ENCODE measurements around the gene ZNF285.
A peak's percentile ranks its signal among the peaks of the same experiment; 100 is the strongest.
"Not testable (repeated sequence)": the region's sequence is repeated elsewhere in the genome, so short reads cannot be mapped to it uniquely, and the experiment has no call there.

ZNF285 gene

GRCh38 chr19:44401139-44402115, at the start of gene ZNF285:
ZNF285 (minus strand) TSS chr19:44401608; CDS start chr19:44397213, 4,395 bp downstream.
- no peak for TF ChIP-seq CTCF (IDR thresholded peaks at IDR 0.05; ENCODE audit: low read depth, low read length)
- H3K4me3 ChIP-seq (ENCODE audit: low read depth, low read length), result peak within 1 kb of the TSS; percentile 65

GRCh38 chr19:44447916-44448674, 46.7 kb upstream of the ZNF285 start, which contains the start of gene ZNF229:
ZNF229 (minus strand) TSS chr19:44448472; CDS start chr19:44442847, 5,625 bp downstream.
- TF ChIP-seq CTCF (IDR thresholded peaks at IDR 0.05; ENCODE audit: low read depth, low read length), result no peak
- H3K4me3 ChIP-seq (ENCODE audit: low read depth, low read length), result peak within 1 kb of the TSS; percentile 86

- H3K4me3 ChIP-seq (ENCODE audit: low read depth, low read length), result no peak overlapping the region
- no peak for TF ChIP-seq CTCF (IDR thresholded peaks at IDR 0.05; ENCODE audit: low read depth, low read length)
These were observed 37.0 kb upstream of the ZNF285 start for GRCh38 chr19:44438441-44438840.

GRCh38 chr19:44435441-44435840, 34.0 kb upstream of the ZNF285 start:
- H3K4me3 ChIP-seq (ENCODE audit: low read depth, low read length), result no peak overlapping the region
- no peak for TF ChIP-seq CTCF (IDR thresholded peaks at IDR 0.05; ENCODE audit: low read depth, low read length)

GRCh38 chr19:44430956-44431355, 29.5 kb upstream of the ZNF285 start:
- no peak for TF ChIP-seq CTCF (IDR thresholded peaks at IDR 0.05; ENCODE audit: low read depth, low read length)

GRCh38 chr19:44415553-44415952, 14.1 kb upstream of the ZNF285 start:
- H3K4me3 ChIP-seq (ENCODE audit: low read depth, low read length), result not testable (repeated sequence)

More at GRCh38 chr19:44430956-44431355, 29.5 kb upstream of the ZNF285 start:
- H3K4me3 ChIP-seq (ENCODE audit: low read depth, low read length), result no peak overlapping the region

- H3K4me3 ChIP-seq (ENCODE audit: low read depth, low read length), result not testable (repeated sequence)
These were observed 12.1 kb downstream of the ZNF285 start for GRCh38 chr19:44389268-44389667.

- TF ChIP-seq CTCF (IDR thresholded peaks at IDR 0.05; ENCODE audit: low read depth, low read length), result no peak
- no peak overlapping the region for H3K4me3 ChIP-seq (ENCODE audit: low read depth, low read length)
These were observed 26.6 kb downstream of the ZNF285 start for GRCh38 chr19:44374789-44375188.

Data from WI38 (cell line).